HEK293 (cell line): ENCODE data around the gene TAPBPL.

Experiments used
- FEZF1 ChIP-seq: fragments of 450-650 bp; formaldehyde crosslinking; IDR thresholded peaks from 2 replicates; pipeline ENCODE4 v1.5.1; 2016; ENCODE audit warnings: missing biosample characterization, missing genetic modification characterization
- GFI1B ChIP-seq: fragments of 450-650 bp; formaldehyde crosslinking; IDR thresholded peaks from 2 replicates; pipeline ENCODE4 v1.5.1; 2016; ENCODE audit warnings: missing biosample characterization, missing genetic modification characterization
- GLI2 ChIP-seq: fragments of 450-650 bp; formaldehyde crosslinking; IDR thresholded peaks from 2 replicates; pipeline ENCODE4; 2017; ENCODE audit warnings: missing biosample characterization, missing genetic modification characterization, low read depth, borderline replicate concordance
- IKZF3 ChIP-seq: fragments of 450-650 bp; IDR thresholded peaks from 2 replicates; pipeline ENCODE4 v1.5.0; 2018; ENCODE audit warnings: missing biosample characterization, mild to moderate bottlenecking, missing genetic modification characterization, moderate library complexity
- KLF1 ChIP-seq: fragments of 450-650 bp; formaldehyde crosslinking; IDR thresholded peaks from 2 replicates; pipeline ENCODE4 v1.5.1; 2016; ENCODE audit warnings: missing biosample characterization, missing genetic modification characterization
- PRDM1 ChIP-seq: fragments of 450-650 bp; formaldehyde crosslinking; IDR thresholded peaks from 2 replicates; pipeline ENCODE4; 2016; ENCODE audit warnings: missing biosample characterization, missing genetic modification characterization
- TSHZ1 ChIP-seq: fragments of 450-650 bp; formaldehyde crosslinking; IDR thresholded peaks from 2 replicates; pipeline ENCODE4 v1.5.1; 2016; ENCODE audit warnings: missing biosample characterization, missing genetic modification characterization, borderline replicate concordance
- ZBTB1 ChIP-seq: fragments of 450-650 bp; formaldehyde crosslinking; IDR thresholded peaks from 2 replicates; pipeline ENCODE4 v1.5.1; 2016; ENCODE audit warnings: missing biosample characterization, missing genetic modification characterization
- ZBTB20 ChIP-seq: fragments of 450-650 bp; formaldehyde crosslinking; IDR thresholded peaks from 2 replicates; pipeline ENCODE4 v1.5.1; 2016; ENCODE audit warnings: missing biosample characterization, missing genetic modification characterization
- ZIC2 ChIP-seq: fragments of 450-650 bp; formaldehyde crosslinking; IDR thresholded peaks from 2 replicates; pipeline ENCODE4 v1.5.1; 2016; ENCODE audit warnings: missing biosample characterization, missing genetic modification characterization
- ZNF155 ChIP-seq: fragments of 450-650 bp; formaldehyde crosslinking; IDR thresholded peaks from 2 replicates; pipeline ENCODE4 v1.5.1; 2016; ENCODE audit warnings: missing biosample characterization, missing genetic modification characterization
- ZNF157 ChIP-seq: fragments of 450-650 bp; formaldehyde crosslinking; IDR thresholded peaks from 2 replicates; pipeline ENCODE4 v1.5.1; 2016; ENCODE audit warnings: missing biosample characterization, missing genetic modification characterization
- ZNF23 ChIP-seq: fragments of 450-650 bp; formaldehyde crosslinking; IDR thresholded peaks from 2 replicates; pipeline ENCODE4 v1.5.1; 2016; ENCODE audit warnings: missing biosample characterization, missing genetic modification characterization, borderline replicate concordance
- ZNF366 ChIP-seq: fragments of 450-650 bp; formaldehyde crosslinking; conservative IDR thresholded peaks from 2 replicates; pipeline ENCODE4 v1.5.1; 2016; ENCODE audit warnings: missing biosample characterization, missing genetic modification characterization
- ZNF37A ChIP-seq: fragments of 450-650 bp; IDR thresholded peaks from 2 replicates; pipeline ENCODE4 v1.5.1; 2018; ENCODE audit warnings: missing biosample characterization, missing genetic modification characterization
- ZNF404 ChIP-seq: fragments of 450-650 bp; formaldehyde crosslinking; IDR thresholded peaks from 2 replicates; pipeline ENCODE4 v1.5.1; 2017; ENCODE audit warnings: missing biosample characterization, missing genetic modification characterization
- ZNF521 ChIP-seq: fragments of 450-650 bp; formaldehyde crosslinking; IDR thresholded peaks from 2 replicates; pipeline ENCODE4 v1.5.1; 2017; ENCODE audit warnings: missing biosample characterization, mild to moderate bottlenecking, missing genetic modification characterization
- ZNF529 ChIP-seq: fragments of 450-650 bp; formaldehyde crosslinking; IDR thresholded peaks from 2 replicates; pipeline ENCODE4 v1.5.1; 2017; ENCODE audit warnings: missing genetic modification characterization, missing biosample characterization; ENCODE audit not compliant: insufficient replicate concordance
- ZNF544 ChIP-seq: fragments of 450-650 bp; formaldehyde crosslinking; IDR thresholded peaks from 2 replicates; pipeline ENCODE4 v1.5.0; 2017; ENCODE audit warnings: missing biosample characterization, missing genetic modification characterization
- ZNF548 ChIP-seq: fragments of 450-650 bp; formaldehyde crosslinking; IDR thresholded peaks from 2 replicates; pipeline ENCODE4 v1.5.1; 2016; ENCODE audit warnings: missing biosample characterization, missing genetic modification characterization
- ZNF558 ChIP-seq: fragments of 450-650 bp; formaldehyde crosslinking; IDR thresholded peaks from 2 replicates; pipeline ENCODE4 v1.5.1; 2016; ENCODE audit warnings: missing biosample characterization, missing genetic modification characterization
- ZNF580 ChIP-seq: fragments of 450-650 bp; formaldehyde crosslinking; IDR thresholded peaks from 2 replicates; pipeline ENCODE4 v1.5.1; 2016; ENCODE audit warnings: missing biosample characterization, missing genetic modification characterization
- ZNF596 ChIP-seq: fragments of 450-650 bp; IDR thresholded peaks from 2 replicates; pipeline ENCODE4 v1.5.0; 2018; ENCODE audit warnings: missing biosample characterization, mild to moderate bottlenecking, missing genetic modification characterization, moderate library complexity
- ZNF610 ChIP-seq: fragments of 450-650 bp; formaldehyde crosslinking; IDR thresholded peaks from 2 replicates; pipeline ENCODE4 v1.5.1; 2016; ENCODE audit warnings: missing biosample characterization, missing genetic modification characterization, borderline replicate concordance
- ZNF626 ChIP-seq: fragments of 450-650 bp; sonication (Bioruptor Pico); formaldehyde crosslinking; IDR thresholded peaks from 2 replicates; pipeline ENCODE4 v1.5.1; 2018; ENCODE audit warnings: missing biosample characterization, missing genetic modification characterization, inconsistent platforms
- ZNF707 ChIP-seq: fragments of 450-650 bp; formaldehyde crosslinking; IDR thresholded peaks from 2 replicates; pipeline ENCODE4 v1.5.1; 2016; ENCODE audit warnings: missing biosample characterization, missing genetic modification characterization
- ZNF76 ChIP-seq: fragments of 450-650 bp; formaldehyde crosslinking; IDR thresholded peaks from 2 replicates; pipeline ENCODE4; 2016; ENCODE audit warnings: low read depth, missing biosample characterization, missing genetic modification characterization, borderline replicate concordance
- ZNF791 ChIP-seq: fragments of 450-650 bp; formaldehyde crosslinking; IDR thresholded peaks from 2 replicates; pipeline ENCODE4 v1.5.1; 2016; ENCODE audit warnings: missing biosample characterization, missing genetic modification characterization
- ZNF837 ChIP-seq: fragments of 450-650 bp; formaldehyde crosslinking; IDR thresholded peaks from 2 replicates; pipeline ENCODE4 v1.5.1; 2016; ENCODE audit warnings: missing biosample characterization, missing genetic modification characterization
- ZXDB ChIP-seq: fragments of 450-650 bp; formaldehyde crosslinking; IDR thresholded peaks from 2 replicates; pipeline ENCODE4 v1.5.1; 2016; ENCODE audit warnings: missing biosample characterization, missing genetic modification characterization
- TF ChIP-seq, protein P1 (sequence below): fragments of 450-650 bp; formaldehyde crosslinking; IDR thresholded peaks from 2 replicates; pipeline ENCODE4 v1.5.1; 2016; ENCODE audit warnings: missing biosample characterization, missing genetic modification characterization
- TF ChIP-seq, protein P2 (sequence below): fragments of 450-650 bp; formaldehyde crosslinking; IDR thresholded peaks from 2 replicates; pipeline ENCODE4 v1.5.1; 2016; ENCODE audit warnings: missing biosample characterization, missing genetic modification characterization
- TF ChIP-seq, protein P3 (sequence below): fragments of 450-650 bp; formaldehyde crosslinking; IDR thresholded peaks from 2 replicates; pipeline ENCODE4 v1.5.1; 2016; ENCODE audit warnings: missing biosample characterization, missing genetic modification characterization

TAPBPL gene

DNA sequence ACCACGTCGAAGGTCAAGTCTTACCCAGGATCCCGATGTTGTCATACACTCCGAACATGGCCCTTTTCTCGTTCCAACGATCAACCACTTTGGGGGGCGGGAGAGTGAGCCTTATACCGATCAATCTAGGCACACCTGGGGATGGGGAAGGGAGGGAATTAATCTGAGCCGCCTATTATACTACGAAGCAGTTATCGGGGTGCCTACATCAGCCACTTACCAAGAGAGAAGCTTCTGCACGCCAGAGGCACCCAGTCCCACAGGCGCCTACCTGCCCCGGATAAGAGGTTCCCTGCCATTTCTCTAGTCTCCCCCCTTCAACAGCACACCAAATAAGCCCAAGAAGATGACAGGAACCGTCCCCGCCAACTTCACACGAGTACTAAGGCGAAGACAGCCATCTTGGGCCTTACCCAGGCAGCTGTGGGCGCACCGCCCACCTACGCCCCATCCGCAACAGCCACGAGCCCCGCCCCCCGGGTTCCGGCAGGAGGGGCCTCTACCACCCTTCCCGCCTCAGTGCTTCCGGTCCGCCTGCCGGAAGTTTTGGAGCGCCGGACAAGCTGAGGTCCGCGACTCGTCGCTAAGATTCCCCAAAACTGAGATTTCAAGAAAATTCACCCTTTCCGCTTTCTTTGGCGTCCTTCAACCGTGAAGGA, 41.1 kb downstream of the TAPBPL start, which contains the start of gene MRPL51 (continued):
- TF ChIP-seq, protein P1, sequence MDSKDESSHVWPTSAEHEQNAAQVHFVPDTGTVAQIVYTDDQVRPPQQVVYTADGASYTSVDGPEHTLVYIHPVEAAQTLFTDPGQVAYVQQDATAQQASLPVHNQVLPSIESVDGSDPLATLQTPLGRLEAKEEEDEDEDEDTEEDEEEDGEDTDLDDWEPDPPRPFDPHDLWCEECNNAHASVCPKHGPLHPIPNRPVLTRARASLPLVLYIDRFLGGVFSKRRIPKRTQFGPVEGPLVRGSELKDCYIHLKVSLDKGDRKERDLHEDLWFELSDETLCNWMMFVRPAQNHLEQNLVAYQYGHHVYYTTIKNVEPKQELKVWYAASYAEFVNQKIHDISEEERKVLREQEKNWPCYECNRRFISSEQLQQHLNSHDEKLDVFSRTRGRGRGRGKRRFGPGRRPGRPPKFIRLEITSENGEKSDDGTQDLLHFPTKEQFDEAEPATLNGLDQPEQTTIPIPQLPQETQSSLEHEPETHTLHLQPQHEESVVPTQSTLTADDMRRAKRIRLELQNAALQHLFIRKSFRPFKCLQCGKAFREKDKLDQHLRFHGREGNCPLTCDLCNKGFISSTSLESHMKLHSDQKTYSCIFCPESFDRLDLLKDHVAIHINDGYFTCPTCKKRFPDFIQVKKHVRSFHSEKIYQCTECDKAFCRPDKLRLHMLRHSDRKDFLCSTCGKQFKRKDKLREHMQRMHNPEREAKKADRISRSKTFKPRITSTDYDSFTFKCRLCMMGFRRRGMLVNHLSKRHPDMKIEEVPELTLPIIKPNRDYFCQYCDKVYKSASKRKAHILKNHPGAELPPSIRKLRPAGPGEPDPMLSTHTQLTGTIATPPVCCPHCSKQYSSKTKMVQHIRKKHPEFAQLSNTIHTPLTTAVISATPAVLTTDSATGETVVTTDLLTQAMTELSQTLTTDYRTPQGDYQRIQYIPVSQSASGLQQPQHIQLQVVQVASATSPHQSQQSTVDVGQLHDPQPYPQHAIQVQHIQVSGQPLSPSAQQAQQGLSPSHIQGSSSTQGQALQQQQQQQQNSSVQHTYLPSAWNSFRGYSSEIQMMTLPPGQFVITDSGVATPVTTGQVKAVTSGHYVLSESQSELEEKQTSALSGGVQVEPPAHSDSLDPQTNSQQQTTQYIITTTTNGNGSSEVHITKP (tag by site-specific recombination): no peak; the same call in 1 of the 2 replicates
- TF ChIP-seq ZNF76 (tag by site-specific recombination): peak; percentile 79
- no peak for TF ChIP-seq ZNF626 (tag by site-specific recombination)
- TF ChIP-seq ZNF155: no peak
- no peak for TF ChIP-seq ZNF529 (tag by site-specific recombination)
- TF ChIP-seq ZNF521 (tag by site-specific recombination): no peak
- peak; percentile 78 for TF ChIP-seq KLF1 (tag by site-specific recombination)
- TF ChIP-seq ZNF548: no peak
- no peak for TF ChIP-seq ZNF791 (tag by site-specific recombination)
- TF ChIP-seq FEZF1 (tag by site-specific recombination): no peak
- no peak for TF ChIP-seq ZBTB20 (tag by site-specific recombination)
- TF ChIP-seq ZNF558: no peak
- TF ChIP-seq ZNF366 (tag by site-specific recombination): no peak
- no peak for TF ChIP-seq ZNF596 (tag by site-specific recombination)
- TF ChIP-seq, protein P2, sequence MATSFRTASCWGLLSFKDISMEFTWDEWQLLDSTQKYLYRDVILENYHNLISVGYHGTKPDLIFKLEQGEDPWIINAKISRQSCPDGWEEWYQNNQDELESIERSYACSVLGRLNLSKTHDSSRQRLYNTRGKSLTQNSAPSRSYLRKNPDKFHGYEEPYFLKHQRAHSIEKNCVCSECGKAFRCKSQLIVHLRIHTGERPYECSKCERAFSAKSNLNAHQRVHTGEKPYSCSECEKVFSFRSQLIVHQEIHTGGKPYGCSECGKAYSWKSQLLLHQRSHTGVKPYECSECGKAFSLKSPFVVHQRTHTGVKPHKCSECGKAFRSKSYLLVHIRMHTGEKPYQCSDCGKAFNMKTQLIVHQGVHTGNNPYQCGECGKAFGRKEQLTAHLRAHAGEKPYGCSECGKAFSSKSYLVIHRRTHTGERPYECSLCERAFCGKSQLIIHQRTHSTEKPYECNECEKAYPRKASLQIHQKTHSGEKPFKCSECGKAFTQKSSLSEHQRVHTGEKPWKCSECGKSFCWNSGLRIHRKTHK (tag by site-specific recombination): no peak
- no peak for TF ChIP-seq ZNF37A (tag by site-specific recombination)
- no peak for TF ChIP-seq IKZF3
- no peak for TF ChIP-seq GFI1B
- no peak for TF ChIP-seq ZNF707
- TF ChIP-seq TSHZ1 (tag by site-specific recombination): no peak
- TF ChIP-seq ZBTB1 (tag by site-specific recombination): no peak
- TF ChIP-seq ZXDB (tag by site-specific recombination): peak; percentile 68
- no peak for TF ChIP-seq ZNF544 (tag by site-specific recombination)
- TF ChIP-seq ZNF157 (tag by site-specific recombination): no peak
- TF ChIP-seq ZIC2 (tag by site-specific recombination): no peak
- peak; percentile 99 for TF ChIP-seq ZNF580
- no peak for TF ChIP-seq PRDM1
- no peak for TF ChIP-seq GLI2 (tag by site-specific recombination)
- no peak for TF ChIP-seq ZNF837 (tag by site-specific recombination)
- TF ChIP-seq, protein P3, sequence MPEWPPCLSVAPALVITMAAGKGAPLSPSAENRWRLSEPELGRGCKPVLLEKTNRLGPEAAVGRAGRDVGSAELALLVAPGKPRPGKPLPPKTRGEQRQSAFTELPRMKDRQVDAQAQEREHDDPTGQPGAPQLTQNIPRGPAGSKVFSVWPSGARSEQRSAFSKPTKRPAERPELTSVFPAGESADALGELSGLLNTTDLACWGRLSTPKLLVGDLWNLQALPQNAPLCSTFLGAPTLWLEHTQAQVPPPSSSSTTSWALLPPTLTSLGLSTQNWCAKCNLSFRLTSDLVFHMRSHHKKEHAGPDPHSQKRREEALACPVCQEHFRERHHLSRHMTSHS (tag by site-specific recombination): no peak
- no peak for TF ChIP-seq ZNF610
- no peak for TF ChIP-seq ZNF404 (tag by site-specific recombination)
- no peak for TF ChIP-seq ZNF23 (tag by site-specific recombination)
